Right renal pelvis (tissue), 4 donors: ENCODE measurements around the gene LMF1. TPM values are rescaled to one million over a fixed set of nuclear protein-coding genes. Genes with fewer than 3 reads are reported as not detected.

ENCODE experiments used
- DNase-seq, 4 donors: peaks; one replicate each; pipeline ENCODE4 v3.0.0-alpha.2; 2013; ENCODE audit warnings: low read depth in 4 of 4, low spot score in 3 of 4, missing footprints in 1 of 4
- polyA plus RNA-seq, 4 donors: library from polyadenylated mRNA; unstranded; fragments of 120-200 nt; gene quantifications; one replicate each; pipeline ENCODE4 v1.2.1, GENCODE V29; 2013; ENCODE audit not compliant: insufficient read length in 4 of 4

LMF1 gene
- polyA plus RNA-seq, 4 donors, result 14.2 to 19.9 (median 16.9) TPM

GRCh38 chr16:854808-855410 lies 115.9 kb downstream of the LMF1 start:
- DNase-seq, result no peak

- DNase-seq, result no peak
These were observed 116.6 kb downstream of the LMF1 start for GRCh38 chr16:853981-854807.

- no peak for DNase-seq
These were observed 117.5 kb downstream of the LMF1 start for GRCh38 chr16:853306-853705.

- DNase-seq, result no peak
These were observed 118.2 kb downstream of the LMF1 start for GRCh38 chr16:852451-853185.

- no peak for DNase-seq
These were observed 118.9 kb downstream of the LMF1 start for GRCh38 chr16:851871-852270.

- DNase-seq, result no peak
These were observed 119.5 kb downstream of the LMF1 start for GRCh38 chr16:851209-851810.

- DNase-seq, result no peak
These were observed 120.1 kb downstream of the LMF1 start for GRCh38 chr16:850668-851067.

GRCh38 chr16:848510-849253 lies 122.1 kb downstream of the LMF1 start:
- no peak for DNase-seq

GRCh38 chr16:847681-848445 lies 122.9 kb downstream of the LMF1 start:
- no peak for DNase-seq

- no peak for DNase-seq
These were observed 123.6 kb downstream of the LMF1 start for GRCh38 chr16:847151-847550.

- no peak for DNase-seq
These were observed 125.4 kb downstream of the LMF1 start for GRCh38 chr16:845351-845745.

GRCh38 chr16:844638-845350 lies 126.0 kb downstream of the LMF1 start:
- DNase-seq, result no peak

GRCh38 chr16:843771-844170 lies 127.0 kb downstream of the LMF1 start:
- DNase-seq, result no peak

GRCh38 chr16:842711-843560 lies 127.8 kb downstream of the LMF1 start:
- DNase-seq, result no peak

GRCh38 chr16:842061-842476 lies 128.7 kb downstream of the LMF1 start:
- peak in 2 of 4 donors; percentile 23 to 46 for DNase-seq

- no peak for DNase-seq
These were observed 129.2 kb downstream of the LMF1 start for GRCh38 chr16:841455-842060.

- DNase-seq, result no peak
These were observed 130.0 kb downstream of the LMF1 start for GRCh38 chr16:840561-841454.
